ENCODE measurements around the gene EFHC2.

Gene EFHC2

DNA sequence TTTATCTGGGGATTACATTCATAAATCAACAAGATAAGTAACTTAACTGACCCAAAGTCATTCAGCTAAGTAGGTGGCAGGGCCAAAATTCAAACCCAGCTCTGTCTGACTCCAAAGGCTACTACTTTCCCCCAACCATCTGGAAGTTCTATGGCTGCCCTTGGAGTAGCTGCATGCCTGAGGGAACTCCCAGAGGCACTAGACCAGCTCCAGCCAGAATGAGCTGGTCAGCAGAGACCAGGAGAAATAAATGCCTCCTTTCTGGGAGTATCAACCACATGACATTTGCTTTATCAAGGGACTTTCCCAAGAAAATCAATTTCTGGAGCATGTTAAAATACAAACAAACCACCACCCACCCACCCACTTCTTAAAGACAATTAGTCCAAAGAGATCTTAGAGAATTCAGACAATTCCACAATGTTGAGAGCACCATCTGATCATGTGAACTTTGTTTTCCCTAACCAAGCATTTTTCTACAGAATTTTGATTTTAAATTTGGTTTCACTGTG is 180.5 kb downstream of the EFHC2 start:
- no peaks in the 10 kb centered on the region for H3K4me1 Mint-ChIP-seq
- no peak for ATAC-seq
- H3K27ac Mint-ChIP-seq = no peak overlapping the region
- no peaks in the 10 kb centered on the region for H3K36me3 Mint-ChIP-seq
- no peak overlapping the region for H3K4me3 Mint-ChIP-seq
- H3K9me3 Mint-ChIP-seq = no peaks in the 10 kb centered on the region
- peaks cover 3% of the 10 kb centered on the region for H3K27me3 Mint-ChIP-seq

DNA sequence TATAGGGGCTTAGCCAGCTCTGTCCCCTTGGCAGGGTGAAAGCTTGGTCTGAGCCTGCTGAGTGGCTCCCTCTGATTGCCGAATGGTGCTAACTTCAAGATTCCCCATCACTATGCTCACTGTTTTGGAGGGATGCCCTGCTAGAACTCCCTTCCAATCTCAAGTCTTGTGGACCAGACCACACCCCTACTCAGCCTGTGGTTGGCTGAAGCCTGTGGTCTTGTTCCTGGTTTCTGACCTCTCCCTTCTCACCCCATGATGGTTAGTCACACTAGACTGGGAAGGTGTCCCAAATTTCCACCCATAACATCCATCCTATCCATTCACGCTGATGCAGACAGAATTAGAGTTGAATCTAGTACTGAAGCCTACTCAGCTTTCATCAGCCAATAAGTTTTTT is 185.6 kb downstream of the EFHC2 start:
- H3K9me3 Mint-ChIP-seq = no peaks in the 10 kb centered on the region
- ATAC-seq = no peak

DNA sequence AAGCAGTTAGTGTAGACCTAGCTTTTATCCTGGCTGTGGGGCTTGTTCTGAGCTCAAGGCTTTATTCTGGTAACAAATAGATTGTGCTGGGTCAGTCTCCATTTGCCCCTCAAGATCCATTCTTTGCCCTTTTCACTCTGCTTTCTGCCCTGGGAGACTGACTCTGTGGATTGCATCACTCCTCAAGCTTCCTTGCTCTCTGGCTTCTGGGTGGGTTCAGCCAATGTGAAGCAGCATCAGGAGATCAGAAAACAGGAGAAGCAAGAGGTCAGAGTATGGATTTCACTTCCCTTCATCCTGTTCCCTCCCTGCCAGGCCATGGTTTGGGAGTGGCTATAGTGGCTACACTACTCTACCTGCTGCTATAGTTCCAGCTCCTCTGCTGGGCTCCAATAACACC is 186.2 kb downstream of the EFHC2 start:
- H3K27me3 Mint-ChIP-seq = peaks cover 8% of the 10 kb centered on the region

More for the DNA sequence above, 185.6 kb downstream of the EFHC2 start:
- Mint-ChIP-seq H3K27ac (no peak overlapping the region), H3K4me3 (no peak overlapping the region), H3K27me3 (peaks cover 8% of the 10 kb centered on the region), H3K4me1 (no peaks in the 10 kb centered on the region), H3K36me3 (no peaks in the 10 kb centered on the region)

DNA sequence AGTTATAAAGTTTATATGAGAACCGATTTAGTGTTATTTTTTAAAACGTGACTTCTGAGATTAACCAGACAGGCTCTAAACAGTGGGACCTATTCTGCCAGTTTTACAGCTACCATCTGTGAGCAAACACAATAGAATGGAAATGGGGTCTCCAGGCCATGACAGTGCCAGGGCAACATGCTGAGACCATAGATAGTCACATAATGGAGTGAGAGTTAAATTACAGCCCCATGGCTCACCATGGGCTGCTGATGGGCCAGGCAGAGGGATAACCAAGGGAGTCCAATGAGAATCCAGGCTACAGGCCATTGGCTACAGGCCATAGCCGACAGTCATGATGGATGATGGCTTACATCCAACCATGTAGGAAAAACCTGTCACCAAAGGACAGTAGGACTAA is 186.7 kb downstream of the EFHC2 start:
- Mint-ChIP-seq H3K9me3 (no peaks in the 10 kb centered on the region), H3K36me3 (no peaks in the 10 kb centered on the region), H3K4me1 (no peaks in the 10 kb centered on the region), H3K4me3 (no peak overlapping the region), H3K27me3 (peaks cover 8% of the 10 kb centered on the region), H3K27ac (no peak overlapping the region)
- ATAC-seq = no peak

More for the DNA sequence above, 186.2 kb downstream of the EFHC2 start:
- Mint-ChIP-seq H3K4me3 (no peak overlapping the region), H3K36me3 (no peaks in the 10 kb centered on the region), H3K27ac (no peak overlapping the region), H3K9me3 (no peaks in the 10 kb centered on the region), H3K4me1 (no peaks in the 10 kb centered on the region)
- ATAC-seq = no peak

GRCh38 chrX:44155126-44155525 is 188.3 kb downstream of the EFHC2 start:
- peaks cover 8% of the 10 kb centered on the region for H3K27me3 Mint-ChIP-seq
- ATAC-seq = no peak
- H3K9me3 Mint-ChIP-seq = no peaks in the 10 kb centered on the region
- no peaks in the 10 kb centered on the region for H3K4me1 Mint-ChIP-seq
- no peak overlapping the region for H3K27ac Mint-ChIP-seq
- no peaks in the 10 kb centered on the region for H3K36me3 Mint-ChIP-seq
- no peak overlapping the region for H3K4me3 Mint-ChIP-seq

DNA sequence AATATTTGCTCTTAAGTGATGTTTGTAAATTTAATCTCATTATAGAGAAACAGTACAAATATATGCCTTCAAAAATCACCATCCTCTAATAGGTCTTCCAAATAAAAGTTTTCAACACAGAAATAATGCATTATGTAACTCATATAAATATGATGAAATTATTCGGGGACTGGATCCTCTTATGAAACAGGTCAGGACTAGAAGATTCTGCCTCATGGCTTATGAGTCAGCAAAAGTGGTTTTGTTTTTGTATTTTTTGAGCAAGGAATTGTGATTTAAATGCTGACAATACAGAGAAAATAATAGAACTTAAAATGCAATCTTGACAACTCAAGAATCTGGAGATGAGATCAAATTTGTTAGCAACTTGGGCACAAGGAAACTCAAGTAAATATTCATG is 190.6 kb downstream of the EFHC2 start:
- no peaks in the 10 kb centered on the region for H3K36me3 Mint-ChIP-seq
- no peaks in the 10 kb centered on the region for H3K9me3 Mint-ChIP-seq
- ATAC-seq = no peak
- H3K4me1 Mint-ChIP-seq = no peaks in the 10 kb centered on the region
- peaks cover 4% of the 10 kb centered on the region for H3K27me3 Mint-ChIP-seq
- H3K4me3 Mint-ChIP-seq = no peak overlapping the region
- H3K27ac Mint-ChIP-seq = no peak overlapping the region

- ATAC-seq = no peak
- no peak overlapping the region for H3K27ac Mint-ChIP-seq
These were observed 196.3 kb downstream of the EFHC2 start for GRCh38 chrX:44147130-44147529.

GRCh38 chrX:44144177-44144945 is 199.1 kb downstream of the EFHC2 start:
- no peak for ATAC-seq
- H3K27me3 Mint-ChIP-seq = peaks cover 9% of the 10 kb centered on the region
- no peaks in the 10 kb centered on the region for H3K4me1 Mint-ChIP-seq
- H3K4me3 Mint-ChIP-seq = no peak overlapping the region
- H3K9me3 Mint-ChIP-seq = no peaks in the 10 kb centered on the region
- no peak overlapping the region for H3K27ac Mint-ChIP-seq
- no peaks in the 10 kb centered on the region for H3K36me3 Mint-ChIP-seq

More at GRCh38 chrX:44147130-44147529, 196.3 kb downstream of the EFHC2 start:
- H3K36me3 Mint-ChIP-seq = no peaks in the 10 kb centered on the region
- H3K27me3 Mint-ChIP-seq = peaks cover 9% of the 10 kb centered on the region
- H3K4me1 Mint-ChIP-seq = no peaks in the 10 kb centered on the region
- no peak overlapping the region for H3K4me3 Mint-ChIP-seq
- no peaks in the 10 kb centered on the region for H3K9me3 Mint-ChIP-seq

- no peaks in the 10 kb centered on the region for H3K4me1 Mint-ChIP-seq
- H3K36me3 Mint-ChIP-seq = no peaks in the 10 kb centered on the region
- H3K27me3 Mint-ChIP-seq = peaks cover 9% of the 10 kb centered on the region
- H3K4me3 Mint-ChIP-seq = no peak overlapping the region
- no peak for ATAC-seq
- H3K27ac Mint-ChIP-seq = no peak overlapping the region
- no peaks in the 10 kb centered on the region for H3K9me3 Mint-ChIP-seq
These were observed 200.3 kb downstream of the EFHC2 start for GRCh38 chrX:44143061-44143602.

- H3K36me3 Mint-ChIP-seq = no peaks in the 10 kb centered on the region
- no peaks in the 10 kb centered on the region for H3K9me3 Mint-ChIP-seq
- H3K27me3 Mint-ChIP-seq = peaks cover 29% of the 10 kb centered on the region
- no peak overlapping the region for H3K4me3 Mint-ChIP-seq
- H3K27ac Mint-ChIP-seq = no peak overlapping the region
- no peaks in the 10 kb centered on the region for H3K4me1 Mint-ChIP-seq
- no peak for ATAC-seq
These were observed 213.3 kb downstream of the EFHC2 start for GRCh38 chrX:44130189-44130588.

- no peak overlapping the region for H3K27ac Mint-ChIP-seq
- H3K36me3 Mint-ChIP-seq = no peaks in the 10 kb centered on the region
- no peaks in the 10 kb centered on the region for H3K9me3 Mint-ChIP-seq
- no peaks in the 10 kb centered on the region for H3K4me1 Mint-ChIP-seq
- no peak for ATAC-seq
- H3K27me3 Mint-ChIP-seq = no peaks in the 10 kb centered on the region
- no peak overlapping the region for H3K4me3 Mint-ChIP-seq
These were observed 230.1 kb downstream of the EFHC2 start for GRCh38 chrX:44113337-44113736.

- Mint-ChIP-seq H3K9me3 (peaks cover 14% of the 10 kb centered on the region), H3K27me3 (no peaks in the 10 kb centered on the region), H3K4me3 (no peak overlapping the region), H3K36me3 (no peaks in the 10 kb centered on the region), H3K4me1 (no peaks in the 10 kb centered on the region), H3K27ac (no peak overlapping the region)
- no peak for ATAC-seq
These were observed 236.6 kb downstream of the EFHC2 start for GRCh38 chrX:44106864-44107263.

DNA sequence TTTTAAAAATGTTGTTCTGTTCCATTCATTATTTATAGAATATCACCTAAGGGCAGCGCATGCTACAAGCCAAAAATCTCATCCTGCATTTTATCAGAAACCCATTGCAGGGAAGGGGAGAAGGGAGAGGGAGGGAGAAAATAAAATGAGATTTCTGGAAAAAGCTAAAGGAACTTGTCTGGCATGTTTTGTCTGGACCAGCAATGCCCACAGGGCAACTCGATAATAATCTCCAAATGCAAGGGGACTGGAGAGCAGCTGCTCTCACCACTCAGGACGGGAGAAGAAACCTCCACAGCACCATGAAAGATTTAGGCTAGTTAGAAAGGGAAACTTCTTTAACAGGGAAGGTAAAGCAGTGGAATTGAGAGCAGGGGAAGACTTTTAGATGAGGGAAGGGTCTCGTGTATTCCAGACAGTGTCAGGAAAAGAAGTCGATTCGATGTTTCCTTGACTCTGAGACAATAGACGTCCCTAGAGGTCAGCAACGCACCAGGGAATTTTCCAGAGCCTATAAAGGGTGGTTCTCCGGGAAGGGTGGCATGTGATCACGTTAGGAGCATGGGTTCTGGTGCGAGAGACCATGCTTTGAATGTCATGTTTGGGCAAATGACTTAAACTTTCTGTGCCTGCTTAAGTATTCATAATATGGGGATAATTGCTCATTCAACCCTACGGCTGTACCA is 238.1 kb downstream of the EFHC2 start:
- H3K9me3 Mint-ChIP-seq = peaks cover 14% of the 10 kb centered on the region
- no peak for ATAC-seq
- no peaks in the 10 kb centered on the region for H3K4me1 Mint-ChIP-seq
- H3K4me3 Mint-ChIP-seq = no peak overlapping the region
- H3K27ac Mint-ChIP-seq = no peak overlapping the region
- H3K27me3 Mint-ChIP-seq = peaks cover 2% of the 10 kb centered on the region
- no peaks in the 10 kb centered on the region for H3K36me3 Mint-ChIP-seq

GRCh38 chrX:44104699-44105098 is 238.8 kb downstream of the EFHC2 start:
- H3K4me1 Mint-ChIP-seq = no peaks in the 10 kb centered on the region
- ATAC-seq = no peak
- H3K27me3 Mint-ChIP-seq = peaks cover 9% of the 10 kb centered on the region
- peaks cover 14% of the 10 kb centered on the region for H3K9me3 Mint-ChIP-seq
- H3K36me3 Mint-ChIP-seq = no peaks in the 10 kb centered on the region
- H3K4me3 Mint-ChIP-seq = no peak overlapping the region
- H3K27ac Mint-ChIP-seq = no peak overlapping the region

GRCh38 chrX:44101281-44101680 is 242.2 kb downstream of the EFHC2 start:
- H3K27ac Mint-ChIP-seq = no peak overlapping the region
- ATAC-seq = no peak
- no peak overlapping the region for H3K4me3 Mint-ChIP-seq
- no peaks in the 10 kb centered on the region for H3K36me3 Mint-ChIP-seq
- peaks cover 11% of the 10 kb centered on the region for H3K27me3 Mint-ChIP-seq
- no peaks in the 10 kb centered on the region for H3K4me1 Mint-ChIP-seq
- peaks cover 3% of the 10 kb centered on the region for H3K9me3 Mint-ChIP-seq

- no peaks in the 10 kb centered on the region for H3K9me3 Mint-ChIP-seq
- no peaks in the 10 kb centered on the region for H3K4me1 Mint-ChIP-seq
- H3K27ac Mint-ChIP-seq = no peak overlapping the region
- peaks cover 11% of the 10 kb centered on the region for H3K27me3 Mint-ChIP-seq
- H3K36me3 Mint-ChIP-seq = no peaks in the 10 kb centered on the region
- no peak for ATAC-seq
- H3K4me3 Mint-ChIP-seq = no peak overlapping the region
These were observed 244.1 kb downstream of the EFHC2 start for GRCh38 chrX:44099366-44099765.

Measured in stimulated activated memory B cell treated with anti-CD40 and anti-IgM and Interleukin-4, amounts not matched to agents 10 μg/mL and 1 μg/mL and 100 μg/mL, for 72 hours (primary cell).